ENCODE measurements around the gene MFSD6L. TPM values are rescaled to one million over a fixed set of nuclear protein-coding genes. Genes with fewer than 3 reads are reported as not detected.

Gene MFSD6L, protein sequence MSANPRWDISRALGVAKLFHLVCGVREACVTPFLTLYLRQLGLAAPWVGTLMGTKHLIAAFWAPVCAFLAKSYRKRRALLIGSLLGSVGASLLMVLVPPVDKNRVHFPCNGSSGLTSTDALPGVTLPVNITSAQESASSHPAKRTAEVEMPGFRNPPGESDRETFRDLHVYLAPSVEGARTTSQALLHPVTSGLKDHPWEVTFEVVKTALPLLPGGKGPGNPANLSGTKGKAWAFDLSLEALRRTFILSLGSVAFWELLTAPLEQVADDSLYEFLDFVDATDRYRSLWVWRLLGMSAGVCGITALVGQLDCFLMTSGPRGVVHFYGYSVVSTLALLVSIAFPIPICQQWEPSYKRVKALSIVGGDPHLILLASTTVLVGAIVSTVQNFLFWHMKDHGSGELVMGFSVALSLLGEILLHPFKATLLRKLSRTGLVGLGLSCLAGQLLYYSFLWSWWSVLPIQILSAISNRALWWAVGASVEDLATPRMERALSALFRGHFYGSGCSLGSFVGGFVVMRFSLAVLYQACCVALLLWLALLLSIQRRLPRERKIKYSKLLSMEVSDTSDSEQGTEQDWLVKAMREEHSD
- 0.81 TPM for total RNA-seq

DNA sequence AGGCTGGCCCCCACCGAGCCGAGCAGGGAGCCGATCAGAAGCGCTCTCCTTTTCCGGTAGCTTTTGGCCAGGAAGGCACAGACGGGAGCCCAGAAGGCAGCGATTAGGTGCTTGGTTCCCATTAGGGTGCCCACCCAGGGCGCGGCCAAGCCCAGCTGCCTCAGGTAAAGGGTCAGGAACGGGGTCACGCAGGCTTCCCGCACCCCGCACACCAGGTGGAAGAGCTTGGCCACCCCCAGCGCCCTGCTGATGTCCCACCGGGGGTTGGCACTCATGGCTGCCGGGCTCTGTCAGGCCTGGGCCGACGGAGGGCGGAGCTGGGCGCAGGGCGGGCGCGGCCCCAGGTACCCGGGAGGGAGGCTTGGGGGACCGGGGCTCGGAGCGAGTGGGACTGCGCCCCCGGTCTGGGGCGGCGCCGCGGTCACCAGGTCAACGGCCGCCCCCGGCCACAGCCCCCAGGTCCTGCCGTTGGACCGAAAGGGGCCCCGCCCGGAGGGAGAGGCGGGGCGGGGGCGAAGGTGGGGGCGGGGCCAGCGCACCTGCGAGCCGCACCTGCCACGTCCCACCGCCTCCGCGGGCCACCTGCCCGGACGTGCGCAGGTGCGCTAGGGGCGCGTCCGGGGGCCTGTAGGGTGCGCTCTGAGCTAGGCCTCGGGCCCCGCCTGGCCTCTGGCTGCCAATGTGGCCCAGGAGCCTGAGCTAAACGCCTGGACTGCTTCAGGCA, at the start of gene MFSD6L:
Gene MFSD6L (minus strand): TSS at position 520 of the 724 bp plus-strand sequence. CDS start 245 bp downstream, at position 275.
- peak in 2 of 3 donors; percentile 28 to 34 for DNase-seq (ENCODE audit: low read depth in 2 of 3, low spot score in 2 of 3)

DNA sequence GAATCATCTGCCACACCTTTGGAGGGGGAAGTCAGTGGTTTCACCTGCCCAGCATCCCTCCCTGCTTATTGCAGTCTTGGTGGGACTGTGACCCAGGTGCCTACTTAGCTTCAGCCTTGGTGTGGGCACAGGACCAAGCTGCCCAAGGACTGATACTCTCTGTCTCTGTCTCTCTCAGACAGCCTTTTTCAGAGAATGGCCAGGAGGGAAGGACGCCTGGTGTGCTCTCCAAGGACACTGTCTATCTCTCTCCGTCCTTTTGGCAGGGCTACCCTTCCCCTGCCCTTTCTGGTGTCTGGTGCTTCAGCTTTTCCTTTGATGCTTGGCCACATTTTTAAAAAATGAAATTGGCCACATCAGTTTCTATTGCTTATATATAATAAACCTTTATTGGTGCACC, 48.7 kb upstream of the MFSD6L start:
- DNase-seq (ENCODE audit: low read depth in 2 of 3, low spot score in 2 of 3): no peak

DNA sequence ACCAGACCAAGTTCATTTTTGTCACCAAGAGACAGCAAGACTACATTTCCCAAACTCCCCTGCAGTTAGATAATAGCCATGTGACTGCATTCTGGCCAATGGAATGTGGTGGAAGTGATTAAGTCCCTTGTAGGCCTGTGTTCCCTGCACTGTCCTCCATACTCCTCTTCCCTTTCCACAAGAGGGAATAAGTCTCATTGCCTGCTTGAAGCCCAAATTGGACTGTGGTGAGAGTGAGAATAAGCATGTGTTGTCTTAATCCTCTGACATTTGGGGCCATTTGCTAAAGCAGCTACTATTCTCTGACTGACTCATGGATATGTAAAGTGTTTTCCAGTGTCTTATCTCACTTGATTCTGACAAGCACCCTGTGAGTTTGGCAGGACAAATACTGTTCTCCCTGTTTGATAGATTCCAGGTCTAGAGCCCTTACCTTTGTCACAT, 47.6 kb upstream of the MFSD6L start:
- peak in 1 of 3 donors; percentile 33 for DNase-seq (ENCODE audit: low read depth in 2 of 3, low spot score in 2 of 3)

DNA sequence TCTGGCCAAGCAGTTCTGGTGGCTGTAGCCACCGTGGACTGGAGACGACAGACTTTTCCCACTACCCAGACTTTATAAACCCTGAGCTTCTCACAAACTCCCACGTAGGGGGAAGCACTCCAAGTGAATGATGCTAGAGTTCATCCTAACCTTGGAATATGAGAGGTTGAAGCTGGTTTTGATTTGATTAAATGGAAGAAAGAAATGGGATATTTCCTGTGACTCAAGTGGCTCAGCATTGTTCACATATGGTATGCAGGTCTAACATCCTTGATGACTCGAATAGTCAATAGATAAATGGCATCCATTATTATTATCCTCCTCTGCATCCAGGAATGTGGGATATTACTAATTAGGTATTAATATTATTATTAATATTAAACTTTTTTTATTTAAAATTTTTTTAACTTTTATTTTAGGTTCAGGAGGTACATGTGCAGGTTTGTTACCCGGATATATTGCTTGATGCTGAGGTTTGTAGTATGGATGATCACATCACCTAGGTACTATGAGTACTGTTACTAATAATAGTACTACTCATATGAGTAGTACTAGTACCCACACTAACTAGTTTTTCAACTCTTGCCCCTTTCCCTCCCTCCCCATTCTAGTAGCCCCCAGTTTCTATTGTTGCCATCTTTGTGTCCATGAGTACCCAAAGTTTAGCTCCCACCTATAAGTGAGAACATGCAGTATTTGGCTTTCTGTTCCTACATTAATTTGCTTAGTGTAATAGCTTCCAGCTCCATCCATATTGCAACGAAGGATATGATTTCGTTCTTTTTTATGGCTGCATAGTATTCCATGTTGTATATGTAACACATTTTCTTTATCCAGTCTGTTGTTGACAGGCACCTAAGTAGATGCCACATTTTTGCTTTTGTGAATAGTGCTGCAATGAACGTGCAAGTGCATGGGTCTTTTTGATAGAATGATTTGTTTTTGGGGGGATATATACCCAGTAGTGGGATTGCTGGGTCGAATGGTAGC, 45.4 kb upstream of the MFSD6L start:
- DNase-seq (ENCODE audit: low read depth in 2 of 3, low spot score in 2 of 3): no peak

DNA sequence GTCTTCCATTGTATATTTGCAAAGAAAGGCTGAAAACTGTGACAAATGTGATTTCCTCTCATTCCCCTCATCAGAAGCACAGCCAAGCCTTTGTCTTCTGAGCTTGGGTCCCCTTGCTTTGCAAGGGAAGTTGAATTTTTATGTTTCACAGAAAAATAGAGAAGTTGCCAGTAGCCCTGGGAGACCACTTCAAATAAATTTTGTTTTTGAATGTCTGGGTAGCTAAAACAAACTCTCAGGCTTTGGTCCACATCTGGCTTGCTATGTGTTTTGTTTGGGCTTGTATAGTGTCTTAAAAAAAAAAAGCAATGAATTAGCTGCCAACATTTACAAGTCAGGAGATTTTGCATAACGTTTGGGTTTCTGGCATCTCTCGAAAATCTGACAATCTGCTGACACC, 44.2 kb upstream of the MFSD6L start:
- DNase-seq (ENCODE audit: low read depth in 2 of 3, low spot score in 2 of 3): peak in 2 of 3 donors; percentile 43 to 86

DNA sequence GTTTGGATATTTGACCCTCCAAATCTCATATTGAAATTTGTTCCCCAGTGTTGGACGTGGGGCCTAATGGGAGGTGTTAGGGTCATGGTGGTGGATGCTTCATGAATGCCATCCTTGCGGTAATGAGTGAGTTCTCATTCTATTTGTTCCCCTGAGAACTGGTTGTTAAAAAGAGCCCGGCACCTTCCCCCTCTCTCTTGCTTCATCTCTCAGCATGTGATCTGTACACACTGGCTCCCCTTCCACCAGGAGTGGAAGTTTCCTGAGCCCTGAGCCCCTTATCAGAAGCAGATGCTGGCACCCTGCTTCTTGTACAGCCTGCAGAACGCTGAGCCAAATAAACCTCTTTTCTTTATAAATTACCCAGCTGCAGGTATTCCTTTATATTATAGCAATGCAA, 42.7 kb upstream of the MFSD6L start:
- DNase-seq (ENCODE audit: low read depth in 2 of 3, low spot score in 2 of 3): no peak

DNA sequence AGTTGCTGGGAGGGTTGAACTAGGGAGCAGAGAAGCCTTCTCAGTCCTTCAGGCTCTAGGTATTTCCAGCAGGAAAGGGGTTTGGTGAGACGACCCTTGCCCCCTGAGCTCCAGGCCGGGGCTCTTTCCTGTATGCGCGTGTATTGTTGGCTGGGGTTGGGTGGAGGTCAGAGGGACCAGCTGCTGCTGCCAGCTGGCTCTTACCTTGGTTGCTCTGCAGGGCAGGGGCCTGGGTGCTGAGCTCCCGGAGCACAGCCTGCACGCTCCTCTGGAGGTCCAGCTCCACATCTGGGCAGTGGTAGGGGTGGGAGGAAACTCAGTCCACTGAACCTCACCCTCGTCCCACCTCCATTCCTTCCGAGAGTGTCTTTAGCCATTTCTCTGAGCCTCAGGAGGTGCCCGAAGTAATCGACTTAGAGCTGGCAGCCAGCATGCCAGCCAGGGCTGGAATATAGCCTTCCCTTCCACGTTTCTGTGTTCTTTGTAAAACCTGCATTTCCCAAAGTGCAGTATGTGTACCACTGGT, 40.3 kb upstream of the MFSD6L start:
- DNase-seq (ENCODE audit: low read depth in 2 of 3, low spot score in 2 of 3): no peak

DNA sequence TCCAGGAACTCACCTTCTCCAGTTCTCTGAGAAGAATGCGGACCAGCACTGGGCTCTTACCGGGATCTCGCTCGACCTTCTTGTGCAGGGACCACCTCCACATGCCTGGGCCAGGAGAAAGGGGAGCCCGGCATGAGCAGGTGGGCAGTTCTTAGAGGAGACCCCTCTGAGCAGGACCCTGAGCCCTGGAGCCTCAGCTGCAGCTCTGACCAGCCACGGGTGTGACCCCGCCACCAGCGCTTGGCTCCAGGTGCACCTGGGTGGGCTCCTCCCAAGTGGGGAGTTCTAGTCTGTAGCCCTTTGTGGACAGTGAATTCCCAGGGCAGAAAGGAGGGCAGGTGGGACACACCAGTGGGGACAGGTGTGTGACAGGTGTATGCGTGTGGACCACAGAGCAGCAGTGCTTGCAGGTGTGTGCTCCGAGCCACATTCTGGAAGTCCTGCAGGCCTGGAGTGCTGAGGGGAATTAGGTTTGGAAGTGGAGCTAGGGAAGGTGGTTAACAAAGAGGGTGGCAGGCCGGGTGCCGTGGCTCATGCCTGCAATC, 39.5 kb upstream of the MFSD6L start:
- DNase-seq (ENCODE audit: low read depth in 2 of 3, low spot score in 2 of 3): no peak

DNA sequence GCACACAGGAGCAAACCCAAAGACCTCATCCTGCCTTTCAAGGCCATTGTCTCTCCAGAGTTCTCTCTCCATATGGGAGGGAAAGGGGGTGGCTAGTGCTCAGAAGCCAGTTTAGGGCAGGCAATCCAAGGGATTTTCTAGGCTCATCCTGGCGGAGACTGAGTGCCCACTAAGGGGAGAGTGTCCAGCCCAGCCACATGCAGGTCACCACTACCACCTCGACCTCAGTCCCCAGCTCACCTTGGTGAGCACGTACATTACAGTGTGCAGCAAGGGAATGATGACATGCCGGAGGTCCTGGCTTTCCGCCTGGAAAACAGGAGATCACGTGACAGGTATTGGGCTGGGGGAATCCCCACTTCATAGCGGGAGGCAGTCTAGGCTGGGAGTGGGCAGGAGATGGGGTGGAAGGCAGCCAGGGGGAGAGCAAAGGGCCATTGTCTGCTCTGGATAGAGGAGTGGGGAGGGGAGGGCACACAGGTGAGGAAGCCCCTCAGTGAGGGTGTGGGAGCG, 38.5 kb upstream of the MFSD6L start:
- no peak for DNase-seq (ENCODE audit: low read depth in 2 of 3, low spot score in 2 of 3)

DNA sequence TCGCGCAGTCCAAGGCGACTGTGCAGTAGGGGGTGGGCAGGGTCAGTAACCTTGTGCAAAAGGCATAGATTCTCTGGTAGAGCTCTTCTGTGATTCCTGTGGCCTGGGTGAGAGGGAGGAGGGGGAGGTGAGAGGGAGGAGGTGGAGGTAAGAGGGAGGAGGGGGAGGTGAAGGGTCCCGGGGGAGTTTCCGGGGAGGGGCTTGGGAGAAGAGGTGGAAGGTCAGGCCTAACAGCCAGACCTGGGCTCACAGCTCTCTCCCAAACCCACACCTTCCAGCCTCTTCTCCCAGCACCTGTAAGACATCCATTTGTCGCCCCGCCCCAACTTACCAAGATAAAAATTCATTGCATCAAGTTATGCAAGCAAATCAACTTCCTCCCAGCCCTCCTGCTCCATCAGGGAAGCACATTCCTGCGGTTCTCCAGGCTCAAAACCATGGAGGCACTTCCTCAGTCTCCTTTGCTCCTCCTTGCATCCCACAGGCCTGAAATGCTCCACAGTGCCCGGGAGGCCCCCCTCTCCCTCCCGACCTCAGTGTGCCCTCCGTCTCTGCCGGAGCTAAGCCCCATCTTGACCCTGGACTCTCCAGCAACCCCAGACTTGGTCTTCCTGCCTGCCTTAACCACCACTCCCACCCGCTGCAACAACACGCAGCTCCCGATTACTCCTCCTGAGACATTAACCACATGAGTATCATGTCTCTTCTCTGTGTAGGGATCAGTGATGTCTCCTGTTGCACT, 37.8 kb upstream of the MFSD6L start:
- DNase-seq (ENCODE audit: low read depth in 2 of 3, low spot score in 2 of 3): no peak

DNA sequence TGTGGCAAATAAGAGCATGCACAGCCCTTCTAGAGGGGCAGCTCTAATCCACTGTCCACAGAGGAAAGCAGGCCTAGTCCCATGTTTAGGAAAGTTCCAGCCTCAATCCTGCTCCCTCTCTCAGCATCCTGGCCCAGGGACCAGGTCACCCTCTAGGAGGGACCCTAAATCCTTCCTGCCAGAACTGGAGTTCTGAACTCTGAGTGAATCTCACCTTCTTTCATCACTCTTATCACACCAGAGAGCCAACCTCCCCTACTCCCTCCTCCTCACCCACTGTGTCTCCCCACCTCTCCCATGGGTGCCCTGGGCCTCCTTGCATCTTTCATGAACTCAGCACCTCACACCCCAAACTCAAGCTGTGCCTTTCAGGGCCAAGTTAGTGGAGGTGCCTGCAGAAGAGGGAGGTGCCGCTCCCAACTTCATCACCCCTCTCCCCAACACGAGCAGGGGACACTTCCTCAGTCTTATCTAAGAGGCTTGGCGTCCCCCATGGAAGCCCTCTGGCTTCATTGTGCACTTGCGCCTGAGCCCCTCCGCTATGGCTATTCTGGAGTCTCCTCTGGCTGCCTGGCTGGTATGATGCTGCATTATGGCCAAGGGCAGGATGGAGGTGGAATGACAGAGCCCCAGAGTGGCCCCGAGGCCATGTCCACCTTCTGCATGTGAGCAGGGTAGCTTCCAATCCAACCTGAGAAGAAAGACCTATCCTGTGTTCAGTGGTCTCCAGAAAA, 36.6 kb upstream of the MFSD6L start:
- DNase-seq (ENCODE audit: low read depth in 2 of 3, low spot score in 2 of 3): no peak

DNA sequence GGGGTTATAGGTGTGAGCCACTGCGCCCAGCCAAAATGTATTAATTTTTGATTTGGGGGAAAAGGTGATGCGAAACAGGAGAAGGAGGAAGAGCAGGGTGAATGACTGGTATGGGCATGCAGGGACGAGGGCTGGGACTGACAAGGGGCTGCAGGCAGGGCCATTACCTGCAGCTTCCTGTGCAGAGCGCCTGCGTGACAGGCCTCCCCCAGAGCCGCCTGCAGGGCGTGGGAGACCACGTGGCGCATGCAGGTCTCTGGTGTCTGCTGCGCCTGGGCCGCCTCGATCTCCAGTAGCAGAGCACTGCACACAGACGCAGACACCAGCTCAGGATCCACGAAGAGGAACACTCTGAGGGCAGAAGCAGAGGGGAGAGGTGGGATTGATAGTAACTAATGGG, 35.9 kb upstream of the MFSD6L start:
- no peak for DNase-seq (ENCODE audit: low read depth in 2 of 3, low spot score in 2 of 3)

DNA sequence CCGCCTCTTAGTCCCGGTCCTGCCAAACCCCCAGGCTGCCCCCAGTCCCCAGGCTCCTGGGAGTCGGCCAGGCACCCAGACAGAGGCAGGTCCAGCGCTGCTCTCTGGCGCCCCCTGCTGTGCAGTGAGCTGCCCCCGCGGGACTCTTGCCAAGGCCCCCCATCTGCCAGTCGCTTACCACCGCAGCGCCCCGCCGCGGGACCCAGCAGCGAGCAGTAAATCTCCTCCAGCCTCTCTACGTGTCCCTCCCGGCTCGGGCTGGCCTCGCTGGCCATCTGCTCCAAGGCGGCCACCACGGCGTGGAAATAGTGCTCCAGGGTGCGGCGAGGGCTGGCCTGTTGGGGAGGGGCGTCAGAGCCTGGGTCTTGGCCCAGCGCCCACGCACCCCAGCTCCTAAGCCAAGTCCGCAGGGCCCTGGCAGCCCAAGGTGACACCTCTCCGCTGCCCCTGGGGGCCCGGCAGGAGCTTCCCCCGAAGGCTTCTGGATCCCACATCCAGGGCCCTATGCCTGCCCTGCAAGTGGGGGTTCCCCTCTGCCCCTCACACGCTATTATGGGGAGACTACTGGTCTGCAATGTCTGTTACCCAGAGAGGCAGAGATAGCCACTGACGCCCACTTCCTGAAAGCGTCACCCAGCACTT, 33.7 kb upstream of the MFSD6L start:
- peak in 1 of 3 donors; percentile 10 for DNase-seq (ENCODE audit: low read depth in 2 of 3, low spot score in 2 of 3)

DNA sequence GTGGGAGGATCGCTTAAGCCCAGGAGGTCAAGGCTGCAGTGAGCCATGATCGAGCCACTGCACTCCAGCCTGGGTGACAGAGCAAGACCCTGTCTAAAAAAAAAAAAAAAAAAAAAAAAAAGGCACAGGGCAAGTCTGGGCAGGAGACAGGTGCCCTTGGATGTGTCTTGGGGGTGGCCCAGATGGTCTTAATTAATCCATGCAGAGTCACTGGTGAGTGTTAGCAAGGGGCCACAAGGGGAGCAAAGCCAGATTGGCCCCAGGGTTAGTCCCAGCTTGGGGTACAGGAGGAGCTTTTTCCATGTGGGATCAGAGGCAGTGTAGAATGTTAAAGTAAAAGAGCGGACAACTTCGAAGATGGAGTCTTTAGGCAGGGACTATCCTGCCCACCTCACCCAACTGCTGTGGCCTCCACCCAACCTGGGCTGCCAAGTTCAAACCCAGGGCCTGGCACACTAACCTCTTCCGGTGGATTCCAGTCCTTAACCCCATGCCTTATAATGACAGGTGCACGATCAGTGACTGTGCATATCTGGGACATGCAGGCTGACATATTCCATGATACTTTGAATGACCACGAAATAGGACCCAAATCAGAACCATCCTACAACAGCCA, 32.2 kb upstream of the MFSD6L start:
- DNase-seq (ENCODE audit: low read depth in 2 of 3, low spot score in 2 of 3): no peak

DNA sequence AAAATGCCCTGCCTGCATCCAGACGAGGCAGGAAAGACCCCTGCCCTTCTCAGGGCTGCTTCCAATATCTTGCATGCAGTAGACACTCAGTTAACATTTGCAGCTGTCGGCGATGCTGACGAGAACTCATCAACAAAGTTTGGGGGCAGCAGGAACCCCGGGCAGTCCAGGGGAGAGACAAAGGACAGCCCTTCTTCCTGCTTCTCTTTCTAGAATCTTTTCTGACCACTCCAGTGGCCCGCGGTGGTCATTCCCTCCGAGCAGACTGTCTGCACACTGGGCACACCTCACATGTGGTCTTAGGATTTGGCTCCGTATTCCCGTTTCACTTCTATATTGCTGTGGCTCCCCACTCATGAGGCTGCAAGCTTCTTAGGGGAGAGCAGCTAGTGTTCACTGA, 31.0 kb upstream of the MFSD6L start:
- DNase-seq (ENCODE audit: low read depth in 2 of 3, low spot score in 2 of 3): no peak

DNA sequence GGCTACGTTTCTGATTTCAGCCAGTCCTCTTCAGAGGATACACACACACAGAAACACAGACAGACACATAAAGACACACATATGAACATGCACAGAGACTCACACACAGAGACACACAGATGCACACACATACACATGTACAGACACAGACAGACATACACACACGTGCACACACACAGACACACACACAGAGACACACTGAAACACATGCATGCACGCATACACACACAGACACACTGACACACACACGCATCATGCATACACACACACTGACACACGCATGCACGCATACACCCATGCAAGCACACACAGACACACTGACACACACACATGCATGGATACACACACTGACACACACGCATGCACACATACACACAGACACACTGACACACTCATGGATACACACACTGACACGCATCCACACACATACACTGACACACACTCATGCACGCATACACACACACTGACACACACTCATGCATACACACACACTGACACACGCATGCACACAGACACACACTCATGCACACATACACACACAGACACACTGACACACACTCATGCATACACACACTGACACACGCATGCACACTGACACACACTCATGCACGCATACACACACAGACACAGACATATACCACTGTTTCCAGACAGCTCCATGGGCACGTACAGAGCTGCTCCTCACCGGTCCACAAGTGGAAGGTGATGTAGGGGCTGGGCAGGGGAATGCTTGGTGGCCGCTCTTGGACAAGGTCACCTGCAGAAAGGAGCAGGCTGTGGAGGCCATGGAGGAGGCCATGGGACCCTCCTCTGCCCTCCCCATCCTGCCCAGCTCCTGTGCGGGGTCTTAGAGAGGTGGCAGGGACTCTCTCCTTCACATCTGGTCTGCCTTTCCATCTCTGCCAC, 30.1 kb upstream of the MFSD6L start:
- no peak for DNase-seq (ENCODE audit: low read depth in 2 of 3, low spot score in 2 of 3)

Measured in hematopoietic multipotent progenitor cell (in vitro differentiated cells).